HFF-Myc (cell line): ENCODE data around the gene POU2F2.

Experiments
- DNase-seq: peaks from one replicate; pipeline ENCODE4 v3.0.0-alpha.2; 2011; ENCODE audit warnings: low read depth; ENCODE audit errors: extremely low read depth
- H3K4me3 ChIP-seq: replicated peaks from 2 replicates; pipeline ENCODE4 v1.5.1; 2011; ENCODE audit warnings: low read depth, mild to moderate bottlenecking, control low read depth, low read length
- CTCF ChIP-seq: IDR thresholded peaks from 2 replicates; pipeline ENCODE4 v1.5.1; 2012; ENCODE audit warnings: mild to moderate bottlenecking, low read depth, low read length, control low read depth; ENCODE audit errors: missing control alignments

The POU2F2 gene

DNA sequence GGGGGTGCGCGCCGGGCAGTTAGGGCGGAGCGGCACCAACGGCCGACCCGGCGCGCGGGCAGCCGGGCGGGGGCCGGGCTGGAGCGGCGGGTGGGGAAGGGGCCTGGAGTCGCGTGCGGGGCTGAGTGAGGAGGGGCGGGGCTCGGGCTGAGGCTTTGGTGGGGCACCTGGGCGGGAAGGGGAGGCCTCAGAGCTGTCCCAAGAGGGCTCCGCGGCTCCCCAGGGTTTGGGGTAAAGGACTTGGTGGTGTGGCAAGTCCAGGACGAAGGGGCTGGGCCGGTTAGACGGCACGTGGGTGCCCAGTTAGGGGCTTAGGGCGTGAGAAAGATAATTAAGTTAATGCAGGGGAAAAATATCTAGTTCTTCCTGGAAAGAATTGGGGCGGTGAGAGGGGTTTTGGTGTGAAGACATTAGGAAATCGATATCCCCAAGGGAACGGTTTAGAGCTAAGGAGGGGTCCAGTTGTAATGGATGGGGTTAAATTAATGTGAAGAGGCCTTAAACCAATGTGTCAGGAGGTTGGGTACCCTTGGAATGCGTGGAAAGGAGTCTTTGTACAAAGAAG is 55.8 kb downstream of the POU2F2 start:
- H3K4me3 ChIP-seq = peak overlapping the region; percentile 88
- TF ChIP-seq CTCF = no peak
- DNase-seq = no peak

DNA sequence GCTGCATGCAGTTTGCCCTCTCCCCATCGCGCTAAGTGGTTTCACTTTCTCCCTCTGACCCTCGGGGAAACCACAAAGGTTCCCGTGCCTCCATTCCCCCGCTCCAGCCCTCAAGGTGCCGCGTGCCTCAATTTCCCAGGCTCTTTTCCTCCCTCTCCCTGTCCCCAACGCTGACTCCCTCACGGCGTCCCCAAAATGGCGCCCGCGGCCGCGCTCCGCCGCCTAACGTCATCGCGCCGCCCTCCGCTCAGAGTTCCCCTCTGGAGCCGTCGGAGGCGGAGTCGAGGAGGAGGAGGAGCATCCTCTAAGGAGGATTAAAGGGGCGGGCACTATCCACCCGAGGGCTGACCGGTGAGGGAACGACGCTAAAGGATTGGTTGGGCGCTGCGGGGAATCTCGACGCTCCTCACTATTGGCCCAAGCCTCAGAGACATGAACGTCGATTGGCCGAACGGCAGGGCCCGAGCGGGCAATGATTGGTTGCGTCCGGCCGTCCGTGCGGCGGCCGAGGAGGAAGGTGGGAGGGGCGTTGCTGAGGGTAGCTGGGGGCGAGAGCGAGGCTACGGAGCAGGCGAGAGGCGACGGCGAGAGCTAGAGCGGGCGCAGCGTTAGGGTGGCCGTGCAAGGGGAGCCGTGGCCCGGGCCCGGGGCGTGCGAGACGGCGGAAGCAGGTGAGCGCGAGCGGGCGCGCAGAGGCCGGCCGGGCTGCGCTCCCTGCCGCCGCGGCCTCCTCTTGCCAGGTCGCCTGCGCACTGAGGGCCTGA is 56.4 kb downstream of the POU2F2 start, which contains the start of gene ZNF574:
Gene ZNF574 (plus strand): TSS at position 551 of the 764 bp plus-strand sequence. CDS start 2,441 bp downstream, outside the sequence.
- H3K4me3 ChIP-seq = peak within 1 kb of the TSS; percentile 88
- no peak for TF ChIP-seq CTCF
- peak; percentile 99 for DNase-seq

DNA sequence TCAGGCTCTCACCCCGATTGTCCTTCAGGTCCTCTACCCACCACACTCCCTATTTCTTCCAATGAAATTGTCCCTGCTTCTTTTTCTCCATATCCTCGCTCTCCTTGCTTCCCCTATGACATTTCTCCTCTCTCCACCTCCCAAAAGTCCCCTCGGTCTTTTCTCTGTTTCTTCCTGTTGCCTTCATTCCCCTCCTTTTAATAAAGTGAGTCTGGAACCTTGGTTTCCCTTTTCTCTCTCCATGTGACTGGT is 57.0 kb downstream of the POU2F2 start:
- H3K4me3 ChIP-seq = peak overlapping the region; percentile 88
- no peak for DNase-seq
- no peak for TF ChIP-seq CTCF

GRCh38 chr19:42074513-42075363 is 57.5 kb downstream of the POU2F2 start:
- no peak for TF ChIP-seq CTCF
- peak overlapping the region; percentile 88 for H3K4me3 ChIP-seq
- DNase-seq = no peak

- no peak overlapping the region for H3K4me3 ChIP-seq
- no peak for DNase-seq
- no peak for TF ChIP-seq CTCF
Measured at GRCh38 chr19:42071247-42071646, 61.0 kb downstream of the POU2F2 start.

DNA sequence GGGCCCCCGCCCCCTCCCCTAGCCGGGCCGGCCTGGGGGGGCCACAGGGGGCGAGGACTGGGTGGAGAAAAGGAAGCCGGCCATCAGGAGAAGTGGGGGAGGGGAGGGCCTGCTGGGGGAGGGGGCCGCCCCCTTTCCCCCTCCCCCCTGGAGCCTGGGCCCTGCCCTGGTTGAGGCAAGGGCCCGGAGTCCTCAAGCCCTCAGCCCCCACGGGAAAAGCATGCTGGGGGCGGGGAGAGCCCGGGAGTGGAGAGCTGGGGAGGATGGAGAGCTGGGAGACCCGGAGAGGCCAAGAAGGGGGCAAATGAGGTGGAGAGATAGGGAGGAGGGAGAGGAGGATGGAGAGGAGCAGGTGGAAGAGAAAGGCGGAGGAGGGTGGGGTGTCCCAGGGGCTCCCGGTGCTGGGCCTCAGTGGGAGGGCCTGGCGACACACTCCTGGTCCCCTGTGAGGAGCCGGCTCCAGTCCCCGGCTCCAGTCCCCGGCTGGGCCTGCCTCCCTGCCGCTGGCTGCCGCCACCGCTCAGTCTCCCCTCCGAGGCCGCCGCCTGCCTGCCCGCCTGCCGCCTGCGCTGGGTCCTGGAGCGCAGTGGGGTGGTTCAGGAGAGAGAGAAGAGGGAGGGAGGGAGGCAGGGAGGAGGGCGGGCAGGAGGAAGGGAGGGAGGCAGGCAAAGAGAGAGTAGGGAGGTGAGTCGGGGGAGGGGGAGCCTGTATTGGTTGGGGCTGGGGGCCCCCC is 62.5 kb downstream of the POU2F2 start, which contains the start of gene GRIK5:
Gene GRIK5 (minus strand): TSS at position 588 of the 733 bp plus-strand sequence. CDS start 4,436 bp downstream, outside the sequence.
- no peak for TF ChIP-seq CTCF
- H3K4me3 ChIP-seq = no peak within 1 kb of the TSS
- no peak for DNase-seq
